Upper lobe of left lung (tissue), 4 donors: ENCODE measurements around the gene GTF3C5.

Experiments
- POLR2A ChIP-seq, 4 donors: fragments of 450-650 bp; IDR thresholded peaks; one replicate each; pipeline ENCODE4 v1.5.1; 2016 to 2017; ENCODE audit warnings: antibody characterized with exemption in 4 of 4, mild to moderate bottlenecking in 2 of 4
- TF ChIP-seq, protein P1 (sequence below), 6 experiments: fragments of 450-650 bp in 4 of 6; fragments of 200-600 bp in 2 of 6; sonication (generic) in 2 of 6; IDR thresholded peaks; one replicate each; pipeline ENCODE4 v1.5.1; 2016 to 2019; ENCODE audit warnings: antibody characterized with exemption in 6 of 6

GRCh38 chr9:133087429-133088145 is 56.8 kb downstream of the GTF3C5 start:
- TF ChIP-seq, protein P1, sequence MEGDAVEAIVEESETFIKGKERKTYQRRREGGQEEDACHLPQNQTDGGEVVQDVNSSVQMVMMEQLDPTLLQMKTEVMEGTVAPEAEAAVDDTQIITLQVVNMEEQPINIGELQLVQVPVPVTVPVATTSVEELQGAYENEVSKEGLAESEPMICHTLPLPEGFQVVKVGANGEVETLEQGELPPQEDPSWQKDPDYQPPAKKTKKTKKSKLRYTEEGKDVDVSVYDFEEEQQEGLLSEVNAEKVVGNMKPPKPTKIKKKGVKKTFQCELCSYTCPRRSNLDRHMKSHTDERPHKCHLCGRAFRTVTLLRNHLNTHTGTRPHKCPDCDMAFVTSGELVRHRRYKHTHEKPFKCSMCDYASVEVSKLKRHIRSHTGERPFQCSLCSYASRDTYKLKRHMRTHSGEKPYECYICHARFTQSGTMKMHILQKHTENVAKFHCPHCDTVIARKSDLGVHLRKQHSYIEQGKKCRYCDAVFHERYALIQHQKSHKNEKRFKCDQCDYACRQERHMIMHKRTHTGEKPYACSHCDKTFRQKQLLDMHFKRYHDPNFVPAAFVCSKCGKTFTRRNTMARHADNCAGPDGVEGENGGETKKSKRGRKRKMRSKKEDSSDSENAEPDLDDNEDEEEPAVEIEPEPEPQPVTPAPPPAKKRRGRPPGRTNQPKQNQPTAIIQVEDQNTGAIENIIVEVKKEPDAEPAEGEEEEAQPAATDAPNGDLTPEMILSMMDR (IDR thresholded peaks at IDR 0.05) = no peak
- TF ChIP-seq POLR2A (IDR thresholded peaks at IDR 0.05) = no peak
